GM18951 (cell line): Measurements from ENCODE around the gene PLA2G2C.

Experiments
- POLR2A ChIP-seq: IDR thresholded peaks from 4 replicates; pipeline ENCODE4 v1.6.1; 2011; ENCODE audit warnings: mild to moderate bottlenecking; ENCODE audit not compliant: insufficient read length, insufficient read depth; ENCODE audit errors: extremely low read depth
- in situ Hi-C: fragments of 300-500 bp; cut with MboI; formaldehyde crosslinking; loops from one replicate; pipeline ENCODE4 v1.12.0; 2022; ENCODE audit warnings: low sequenced_read_pairs, mixed read lengths, inconsistent platforms; ENCODE audit not compliant: unreplicated experiment

PLA2G2C gene

DNA sequence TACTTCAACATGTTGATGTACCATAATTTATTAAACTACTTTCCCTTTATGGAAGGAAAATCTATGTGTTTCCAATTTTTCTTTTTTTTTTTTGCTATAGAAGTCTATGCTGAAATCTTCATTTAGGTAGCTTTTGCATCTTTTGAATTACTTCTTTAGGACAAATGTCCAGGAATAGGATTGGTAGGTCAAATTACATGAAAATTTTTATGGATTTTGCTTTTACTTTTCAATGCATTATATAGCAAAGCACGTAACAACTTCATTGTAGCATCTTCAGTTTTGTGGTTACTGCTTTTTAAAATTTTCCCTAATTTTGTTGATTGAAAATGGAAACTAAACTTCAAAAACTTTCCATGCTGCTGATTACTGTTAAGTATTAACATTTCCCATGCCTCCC lies 12.0 kb upstream of the PLA2G2C start:
- in situ Hi-C loops = no loop called here
- no peak for TF ChIP-seq POLR2A

DNA sequence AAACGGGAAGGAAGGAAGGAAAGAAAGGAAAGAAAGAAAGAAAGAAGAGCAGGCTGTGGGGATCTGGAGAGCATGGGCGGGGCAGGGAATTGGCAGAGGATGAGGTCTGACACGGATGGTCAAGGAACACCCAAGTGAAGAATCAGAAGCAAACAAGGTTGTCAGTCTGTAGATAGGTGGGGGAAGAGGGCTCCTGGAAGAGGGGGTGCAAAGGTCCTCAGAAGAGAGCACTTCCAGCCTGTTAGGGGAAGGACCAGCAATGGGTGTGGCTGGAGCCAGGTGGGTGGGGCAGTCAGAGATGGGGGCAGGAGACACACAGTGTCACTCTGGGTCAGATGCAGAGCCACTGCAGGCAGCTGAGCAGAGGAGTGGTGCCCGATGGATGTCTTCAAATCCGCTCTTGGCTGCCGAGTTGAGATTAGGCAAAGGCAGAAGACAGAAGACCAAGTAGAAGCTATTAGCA lies 11.0 kb upstream of the PLA2G2C start:
- no peak for TF ChIP-seq POLR2A
- in situ Hi-C loops = no loop called here

GRCh38 chr1:20195462-20195780 lies 9.1 kb upstream of the PLA2G2C start:
- TF ChIP-seq POLR2A = no peak
- in situ Hi-C loops = no loop called here

DNA sequence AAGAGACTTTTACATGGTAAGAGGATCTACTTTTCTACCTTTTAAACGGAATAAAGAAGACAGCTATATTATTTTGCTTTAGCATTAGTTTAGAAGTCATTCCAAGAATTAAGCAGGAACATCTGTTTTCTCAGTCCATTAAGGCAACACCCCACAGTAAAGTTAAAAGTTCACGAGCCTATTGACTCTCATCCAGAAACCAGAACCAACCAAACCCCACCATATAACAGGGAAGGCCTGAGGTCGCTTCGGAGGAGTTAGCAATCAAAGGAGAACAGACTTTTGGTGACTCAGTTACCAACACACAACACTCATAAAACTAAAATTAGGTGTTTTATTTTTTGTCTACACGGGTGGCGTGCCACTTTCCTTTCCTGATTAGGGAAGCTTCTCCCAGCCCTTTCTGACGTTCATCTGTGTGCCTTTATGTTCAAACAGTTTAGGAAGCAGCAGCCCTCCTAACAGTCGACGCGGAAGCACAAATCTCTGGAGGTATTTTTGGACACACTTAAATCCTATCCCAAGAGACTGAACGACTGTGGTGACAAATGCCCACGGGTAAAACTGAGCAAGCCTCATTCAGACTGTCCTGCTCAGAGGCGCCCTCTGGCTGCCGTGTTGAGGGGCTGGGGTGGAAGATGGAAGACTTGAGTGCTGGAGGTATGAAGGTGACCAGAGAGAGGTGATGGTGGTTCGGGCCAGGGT lies 8.6 kb upstream of the PLA2G2C start:
- in situ Hi-C loops = no loop called here
- TF ChIP-seq POLR2A = no peak

GRCh38 chr1:20194224-20194623 lies 7.9 kb upstream of the PLA2G2C start:
- in situ Hi-C loops = no loop called here
- TF ChIP-seq POLR2A = no peak

GRCh38 chr1:20192871-20193411 lies 6.6 kb upstream of the PLA2G2C start:
- in situ Hi-C loops = no loop called here
- no peak for TF ChIP-seq POLR2A

GRCh38 chr1:20192364-20192763 lies 6.0 kb upstream of the PLA2G2C start:
- in situ Hi-C loops = no loop called here
- TF ChIP-seq POLR2A = no peak

DNA sequence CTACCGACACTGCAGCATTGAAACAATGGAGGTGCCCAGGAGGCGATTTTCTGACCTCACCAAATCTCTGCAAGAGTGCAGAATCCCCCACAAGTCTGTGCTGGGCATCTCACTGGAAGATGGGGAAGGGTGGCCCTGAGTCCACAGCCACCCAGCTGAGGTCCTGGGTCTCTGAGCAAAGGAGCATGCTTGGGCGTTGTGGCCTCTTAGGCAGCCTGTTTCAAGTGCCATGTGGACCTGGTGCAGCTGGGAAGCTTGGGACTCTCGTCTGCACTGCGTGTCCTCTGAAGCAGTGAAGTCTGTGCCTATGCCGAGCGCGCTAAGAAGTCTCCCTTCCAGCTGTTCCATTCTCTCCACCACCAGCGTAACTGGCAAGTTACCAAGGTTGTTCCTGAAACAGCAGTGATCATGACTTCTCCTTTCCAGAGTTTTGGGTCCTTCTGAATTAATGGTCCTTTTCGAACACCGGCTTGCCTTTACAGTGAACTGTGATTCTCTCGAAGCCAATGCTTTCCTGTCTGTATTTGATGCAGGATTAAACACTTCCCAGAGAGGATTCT lies 5.0 kb upstream of the PLA2G2C start:
- in situ Hi-C loops = no loop called here
- TF ChIP-seq POLR2A = no peak

- in situ Hi-C loops = no loop called here
- no peak for TF ChIP-seq POLR2A
Measured at GRCh38 chr1:20190256-20191160, 4.2 kb upstream of the PLA2G2C start.

DNA sequence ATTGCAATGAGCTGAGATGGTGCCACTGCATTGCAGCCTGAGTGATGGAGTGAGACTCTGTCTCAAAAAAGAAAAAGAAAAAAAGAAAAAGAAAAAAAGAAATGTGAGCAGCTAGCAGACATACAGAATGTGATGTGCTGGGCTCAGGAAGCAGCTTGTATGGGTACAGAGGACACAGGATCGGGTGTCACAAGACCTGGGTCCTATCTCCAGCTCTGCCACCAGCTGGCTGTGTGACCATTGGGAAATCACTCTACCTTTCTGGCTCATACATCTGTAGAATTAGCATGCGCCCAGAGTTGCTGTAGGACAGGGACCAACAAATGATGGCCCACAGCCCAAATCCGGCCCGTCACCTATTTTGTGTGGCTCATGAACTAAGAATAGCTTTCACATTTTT lies 3.3 kb upstream of the PLA2G2C start:
- in situ Hi-C loops = no loop called here
- TF ChIP-seq POLR2A = no peak

GRCh38 chr1:20188455-20188817 lies 2.1 kb upstream of the PLA2G2C start:
- TF ChIP-seq POLR2A = no peak
- in situ Hi-C loops = no loop called here

DNA sequence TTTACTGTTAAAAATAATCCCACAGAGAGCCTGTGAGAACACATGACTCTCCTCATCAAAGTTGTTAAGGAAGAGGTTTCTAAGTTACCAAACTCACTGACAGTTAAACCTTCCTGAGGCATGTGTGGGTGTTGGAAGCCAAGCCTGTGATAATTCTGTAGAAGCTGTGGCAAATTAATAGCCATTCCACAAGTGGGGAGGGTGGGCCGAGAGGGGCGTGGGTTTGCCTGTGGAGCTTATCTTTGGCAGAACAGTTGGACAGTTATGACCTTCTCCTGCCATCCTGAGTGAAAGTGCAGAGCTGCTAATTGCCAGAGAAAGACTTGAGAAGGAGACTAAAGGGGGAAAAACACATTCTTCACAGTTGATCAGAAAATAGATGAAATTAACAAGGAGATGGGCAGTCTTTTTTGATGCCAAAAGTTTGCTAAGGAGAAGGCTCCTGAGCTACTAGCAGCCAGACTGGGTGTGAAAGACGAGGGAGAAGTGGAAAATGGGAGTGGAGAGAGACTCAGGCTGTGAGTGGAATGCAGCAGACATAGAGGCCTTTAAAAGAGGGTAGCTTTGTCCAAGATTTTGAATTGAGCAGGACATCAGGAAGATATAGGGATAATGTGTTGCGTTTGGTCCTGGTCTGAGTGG lies 1.6 kb upstream of the PLA2G2C start:
- in situ Hi-C loops = no loop called here
- TF ChIP-seq POLR2A = no peak

- TF ChIP-seq POLR2A = no peak
- in situ Hi-C loops = no loop called here
Measured at GRCh38 chr1:20187103-20187812, 940 bp upstream of the PLA2G2C start.
